ENCODE data around the gene NANOG.
"Not testable (repeated sequence)": the region's sequence is repeated elsewhere in the genome, so short reads cannot be mapped to it uniquely, and the experiment has no call there.

Gene NANOG

GRCh38 chr12:7806319-7806718 is 17.1 kb downstream of the NANOG start:
- not testable (repeated sequence) for H3K27ac ChIP-seq (ENCODE audit: low read depth, low read length); H3K36me3 ChIP-seq (ENCODE audit: control insufficient read depth, insufficient read depth, low read length); H3K9ac ChIP-seq (ENCODE audit: low read depth, low read length); H3K4me1 ChIP-seq (ENCODE audit: control insufficient read depth, insufficient read depth, low read length); H3K4me3 ChIP-seq (ENCODE audit: low read depth, low read length); H3K9me3 ChIP-seq (ENCODE audit: control insufficient read depth, insufficient read depth, low read length); H3K27me3 ChIP-seq (ENCODE audit: control insufficient read depth, insufficient read depth, low read length)

DNA sequence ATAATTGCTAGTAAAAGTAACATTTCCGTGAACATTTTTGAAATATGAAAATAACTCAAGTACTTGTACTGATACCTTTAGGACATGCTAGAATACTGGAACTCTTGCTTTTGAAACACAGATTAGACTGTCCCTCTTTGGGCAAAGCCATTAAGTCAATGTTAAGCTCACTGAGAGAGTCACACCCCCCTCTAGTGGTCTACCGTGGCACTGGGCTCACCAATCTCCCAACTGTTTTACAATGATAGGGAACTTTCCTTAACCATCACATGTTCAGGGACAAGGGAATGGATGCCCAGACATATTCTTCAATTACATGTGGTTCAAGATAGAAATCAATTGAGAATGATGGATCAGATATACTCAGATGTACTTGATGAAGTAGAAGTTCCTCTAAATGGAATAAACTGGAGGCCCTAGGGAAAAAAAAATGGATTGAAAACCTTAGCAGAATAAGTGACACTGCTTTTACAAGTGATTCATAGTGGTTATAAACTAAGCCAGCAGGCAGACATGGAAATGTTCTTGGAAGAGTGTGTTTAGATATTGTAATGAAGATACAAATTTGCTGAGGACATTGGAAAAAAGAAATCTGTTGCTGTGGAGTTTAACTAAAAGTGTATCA is 17.8 kb downstream of the NANOG start:
- Histone ChIP-seq H3K27ac (ENCODE audit: low read depth, low read length) (no peak overlapping the region), H3K9me3 (ENCODE audit: control insufficient read depth, insufficient read depth, low read length) (no peaks in the 10 kb centered on the region), H3K4me3 (ENCODE audit: low read depth, low read length) (no peak overlapping the region), H3K9ac (ENCODE audit: low read depth, low read length) (no peak overlapping the region), H3K4me1 (ENCODE audit: control insufficient read depth, insufficient read depth, low read length) (0 out of 2 replicates have a peak, but pooled peaks cover 4% of the 10 kb centered on the region), H3K36me3 (ENCODE audit: control insufficient read depth, insufficient read depth, low read length) (0 out of 2 replicates have a peak, but pooled peaks cover 4% of the 10 kb centered on the region), H3K27me3 (ENCODE audit: control insufficient read depth, insufficient read depth, low read length) (no peaks in the 10 kb centered on the region)

GRCh38 chr12:7825754-7826153 is 36.6 kb downstream of the NANOG start:
- not testable (repeated sequence) for H3K27me3 ChIP-seq (ENCODE audit: control insufficient read depth, insufficient read depth, low read length); H3K4me1 ChIP-seq (ENCODE audit: control insufficient read depth, insufficient read depth, low read length); H3K27ac ChIP-seq (ENCODE audit: low read depth, low read length); H3K36me3 ChIP-seq (ENCODE audit: control insufficient read depth, insufficient read depth, low read length); H3K9me3 ChIP-seq (ENCODE audit: control insufficient read depth, insufficient read depth, low read length); H3K9ac ChIP-seq (ENCODE audit: low read depth, low read length); H3K4me3 ChIP-seq (ENCODE audit: low read depth, low read length)

DNA sequence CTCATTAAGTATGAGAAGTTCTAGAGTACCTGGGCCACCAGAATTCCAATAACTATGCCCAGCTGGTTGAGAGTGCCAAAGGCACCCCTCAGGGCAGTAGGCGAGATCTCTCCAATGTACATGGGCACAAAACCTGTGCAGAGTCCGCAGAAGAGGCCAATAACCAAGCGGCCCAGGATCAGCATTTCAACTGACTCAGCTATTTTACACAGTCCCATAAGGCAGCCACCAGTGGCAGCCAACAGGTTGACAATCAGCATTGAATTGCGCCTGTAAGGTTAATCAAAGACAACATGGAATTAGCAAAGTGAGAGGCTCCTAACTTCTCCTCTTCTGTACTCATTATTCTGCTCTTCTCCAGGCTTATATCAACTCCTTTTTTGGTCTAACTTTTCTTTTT is 40.5 kb downstream of the NANOG start:
- not testable (repeated sequence) for H3K4me1 ChIP-seq (ENCODE audit: control insufficient read depth, insufficient read depth, low read length); H3K9ac ChIP-seq (ENCODE audit: low read depth, low read length); H3K9me3 ChIP-seq (ENCODE audit: control insufficient read depth, insufficient read depth, low read length); H3K27ac ChIP-seq (ENCODE audit: low read depth, low read length); H3K4me3 ChIP-seq (ENCODE audit: low read depth, low read length); H3K27me3 ChIP-seq (ENCODE audit: control insufficient read depth, insufficient read depth, low read length); H3K36me3 ChIP-seq (ENCODE audit: control insufficient read depth, insufficient read depth, low read length)

- Histone ChIP-seq H3K4me3 (ENCODE audit: low read depth, low read length) (no peak overlapping the region), H3K9me3 (ENCODE audit: control insufficient read depth, insufficient read depth, low read length) (no peaks in the 10 kb centered on the region), H3K27me3 (ENCODE audit: control insufficient read depth, insufficient read depth, low read length) (no peaks in the 10 kb centered on the region), H3K27ac (ENCODE audit: low read depth, low read length) (no peak overlapping the region), H3K36me3 (ENCODE audit: control insufficient read depth, insufficient read depth, low read length) (no peaks in the 10 kb centered on the region), H3K4me1 (ENCODE audit: control insufficient read depth, insufficient read depth, low read length) (0 out of 2 replicates have a peak, but pooled peaks cover 6% of the 10 kb centered on the region), H3K9ac (ENCODE audit: low read depth, low read length) (no peak overlapping the region)
Measured at GRCh38 chr12:7832059-7832696, 43.0 kb downstream of the NANOG start.

DNA sequence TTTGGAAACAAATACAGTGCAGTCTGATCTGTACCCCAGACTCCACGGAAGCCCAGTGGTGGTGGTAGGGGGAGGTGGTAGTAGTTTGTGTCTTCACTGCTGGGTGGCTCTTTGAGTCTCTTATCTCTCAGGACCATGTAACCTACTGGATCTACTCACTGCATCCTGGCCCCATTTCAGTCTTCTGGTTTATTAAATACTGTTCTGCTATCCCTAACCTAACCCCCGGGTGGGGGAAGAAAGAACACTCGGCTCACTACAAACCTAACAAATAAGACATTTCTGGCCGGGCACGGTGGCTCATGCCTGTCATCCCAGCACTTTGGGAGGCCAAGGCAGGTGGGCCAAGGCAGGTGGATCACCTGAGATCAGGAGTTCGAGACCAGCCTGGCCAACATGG is 44.0 kb downstream of the NANOG start:
- H3K4me3 ChIP-seq (ENCODE audit: low read depth, low read length); H3K27ac ChIP-seq (ENCODE audit: low read depth, low read length); H3K4me1 ChIP-seq (ENCODE audit: control insufficient read depth, insufficient read depth, low read length); H3K27me3 ChIP-seq (ENCODE audit: control insufficient read depth, insufficient read depth, low read length); H3K9ac ChIP-seq (ENCODE audit: low read depth, low read length); H3K36me3 ChIP-seq (ENCODE audit: control insufficient read depth, insufficient read depth, low read length); H3K9me3 ChIP-seq (ENCODE audit: control insufficient read depth, insufficient read depth, low read length): not testable (repeated sequence)

DNA sequence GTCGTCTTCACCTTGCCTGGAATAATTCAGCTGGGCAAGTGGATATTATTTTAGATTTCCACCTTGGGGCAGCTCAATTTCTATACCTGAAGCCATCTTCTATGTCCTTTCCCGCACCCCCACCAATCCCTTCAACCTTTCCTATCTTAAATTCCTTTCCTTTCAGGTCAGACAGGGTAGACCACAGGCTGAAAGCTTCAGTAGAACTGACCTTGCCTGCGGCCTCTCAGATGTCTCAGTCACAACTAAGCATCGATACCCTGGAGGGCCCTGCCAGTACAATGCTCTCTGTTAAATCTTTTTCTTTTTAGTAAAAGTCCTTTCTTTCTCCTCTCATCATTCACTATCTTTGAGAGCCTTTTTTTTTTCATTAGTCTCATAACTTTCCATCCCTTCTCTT is 44.6 kb downstream of the NANOG start:
- Histone ChIP-seq H3K4me1 (ENCODE audit: control insufficient read depth, insufficient read depth, low read length) (0 out of 2 replicates have a peak, but pooled peaks cover 6% of the 10 kb centered on the region), H3K27me3 (ENCODE audit: control insufficient read depth, insufficient read depth, low read length) (no peaks in the 10 kb centered on the region), H3K36me3 (ENCODE audit: control insufficient read depth, insufficient read depth, low read length) (no peaks in the 10 kb centered on the region), H3K9me3 (ENCODE audit: control insufficient read depth, insufficient read depth, low read length) (no peaks in the 10 kb centered on the region), H3K9ac (ENCODE audit: low read depth, low read length) (no peak overlapping the region), H3K27ac (ENCODE audit: low read depth, low read length) (no peak overlapping the region), H3K4me3 (ENCODE audit: low read depth, low read length) (no peak overlapping the region)

DNA sequence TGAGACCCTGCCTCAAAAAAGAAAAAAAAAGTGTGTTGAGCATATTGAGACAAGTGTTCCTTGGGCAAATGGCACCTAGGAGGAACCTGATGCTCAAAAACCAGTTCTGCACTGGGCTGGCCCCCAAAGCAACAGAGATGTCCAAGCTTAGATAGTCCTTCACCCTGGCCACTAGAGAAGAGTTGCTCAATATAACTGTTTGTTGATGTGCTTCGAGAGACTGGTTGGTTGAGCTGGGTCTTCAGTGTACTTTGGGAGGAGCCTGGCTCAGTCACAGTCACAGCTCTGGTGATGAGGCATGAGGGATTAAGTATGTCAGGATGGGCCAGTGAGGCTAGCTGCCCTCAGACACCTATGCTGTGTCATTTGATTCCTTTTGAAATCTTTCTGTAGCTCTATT is 45.5 kb downstream of the NANOG start:
- Histone ChIP-seq H3K9ac (ENCODE audit: low read depth, low read length) (no peak overlapping the region), H3K9me3 (ENCODE audit: control insufficient read depth, insufficient read depth, low read length) (no peaks in the 10 kb centered on the region), H3K36me3 (ENCODE audit: control insufficient read depth, insufficient read depth, low read length) (no peaks in the 10 kb centered on the region), H3K27me3 (ENCODE audit: control insufficient read depth, insufficient read depth, low read length) (no peaks in the 10 kb centered on the region), H3K4me1 (ENCODE audit: control insufficient read depth, insufficient read depth, low read length) (0 out of 2 replicates have a peak, but pooled peaks cover 6% of the 10 kb centered on the region), H3K27ac (ENCODE audit: low read depth, low read length) (no peak overlapping the region), H3K4me3 (ENCODE audit: low read depth, low read length) (no peak overlapping the region)

DNA sequence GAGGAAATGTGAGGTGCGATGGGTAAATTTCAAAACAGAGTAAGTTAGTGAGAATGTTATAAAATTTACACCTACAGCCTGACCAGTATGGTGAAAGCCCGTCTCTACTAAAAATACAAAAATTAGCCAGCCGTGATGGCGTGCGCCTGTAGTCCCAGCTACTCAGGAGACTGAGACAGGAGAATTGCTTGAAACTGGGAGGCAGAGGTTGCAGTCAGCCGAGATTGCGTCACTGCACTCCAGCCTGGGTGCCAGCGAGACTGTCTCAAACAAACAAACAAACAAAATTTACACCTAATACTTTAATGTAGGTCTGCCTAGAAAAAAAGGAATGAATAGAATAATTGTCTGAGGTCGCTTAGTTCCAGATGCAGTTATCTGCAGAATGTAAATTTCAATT is 45.9 kb downstream of the NANOG start:
- Histone ChIP-seq H3K27me3 (ENCODE audit: control insufficient read depth, insufficient read depth, low read length) (no peaks in the 10 kb centered on the region), H3K4me1 (ENCODE audit: control insufficient read depth, insufficient read depth, low read length) (0 out of 2 replicates have a peak, but pooled peaks cover 6% of the 10 kb centered on the region), H3K4me3 (ENCODE audit: low read depth, low read length) (no peak overlapping the region), H3K9me3 (ENCODE audit: control insufficient read depth, insufficient read depth, low read length) (no peaks in the 10 kb centered on the region), H3K27ac (ENCODE audit: low read depth, low read length) (no peak overlapping the region), H3K36me3 (ENCODE audit: control insufficient read depth, insufficient read depth, low read length) (no peaks in the 10 kb centered on the region), H3K9ac (ENCODE audit: low read depth, low read length) (no peak overlapping the region)

DNA sequence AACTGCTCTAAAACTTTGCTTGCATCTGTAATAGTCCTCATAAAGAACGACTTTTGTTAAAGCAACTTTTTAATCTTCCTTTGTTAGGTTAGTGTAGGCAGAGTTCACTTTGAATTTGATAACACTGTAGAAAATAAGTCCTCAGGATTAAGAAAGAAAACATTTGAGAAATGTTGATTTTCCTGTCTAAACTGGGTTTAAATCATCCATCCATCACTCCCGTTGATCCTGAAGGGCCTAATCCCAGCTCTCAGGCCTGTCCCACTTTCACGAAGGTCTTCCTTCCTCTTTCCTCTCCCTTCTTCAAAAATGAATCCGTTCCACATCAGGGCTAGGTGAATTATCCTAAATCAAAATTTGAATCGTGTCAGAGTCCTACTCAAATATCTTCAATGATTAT is 46.6 kb downstream of the NANOG start:
- Histone ChIP-seq H3K36me3 (ENCODE audit: control insufficient read depth, insufficient read depth, low read length) (no peaks in the 10 kb centered on the region), H3K4me1 (ENCODE audit: control insufficient read depth, insufficient read depth, low read length) (0 out of 2 replicates have a peak, but pooled peaks cover 6% of the 10 kb centered on the region), H3K9ac (ENCODE audit: low read depth, low read length) (no peak overlapping the region), H3K9me3 (ENCODE audit: control insufficient read depth, insufficient read depth, low read length) (no peaks in the 10 kb centered on the region), H3K27me3 (ENCODE audit: control insufficient read depth, insufficient read depth, low read length) (no peaks in the 10 kb centered on the region), H3K4me3 (ENCODE audit: low read depth, low read length) (no peak overlapping the region), H3K27ac (ENCODE audit: low read depth, low read length) (peak overlapping the region; percentile 6)

DNA sequence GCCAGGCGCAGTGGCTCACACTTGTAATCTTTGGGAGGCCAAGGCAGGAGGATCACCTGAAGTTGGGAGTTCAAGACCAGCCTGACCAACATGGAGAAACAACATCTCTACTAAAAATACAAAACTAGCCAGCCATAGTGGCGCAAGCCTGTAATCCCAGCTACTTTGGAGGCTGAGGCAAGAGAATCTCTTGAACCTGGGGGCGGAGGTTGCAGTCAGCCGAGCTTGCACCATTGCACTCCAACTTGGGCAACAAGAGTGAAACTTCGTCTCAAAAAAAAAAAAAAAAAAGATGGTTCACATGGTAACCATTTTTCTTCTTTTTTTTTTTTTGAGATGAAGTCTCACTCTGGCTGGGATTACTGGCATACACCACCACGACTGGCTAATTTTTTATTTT is 48.2 kb downstream of the NANOG start:
- no peaks in the 10 kb centered on the region for H3K36me3 ChIP-seq (ENCODE audit: control insufficient read depth, insufficient read depth, low read length)
- H3K9ac ChIP-seq (ENCODE audit: low read depth, low read length) = no peak overlapping the region
- no peaks in the 10 kb centered on the region for H3K9me3 ChIP-seq (ENCODE audit: control insufficient read depth, insufficient read depth, low read length)
- H3K27ac ChIP-seq (ENCODE audit: low read depth, low read length) = no peak overlapping the region
- H3K4me1 ChIP-seq (ENCODE audit: control insufficient read depth, insufficient read depth, low read length) = peaks cover 9% of the 10 kb centered on the region; the same call in 1 of the 2 replicates
- H3K27me3 ChIP-seq (ENCODE audit: control insufficient read depth, insufficient read depth, low read length) = no peaks in the 10 kb centered on the region
- H3K4me3 ChIP-seq (ENCODE audit: low read depth, low read length) = no peak overlapping the region

Data from HUES48 (cell line).